ENCODE data around the gene CNRIP1. TPM values are rescaled to one million over a fixed set of nuclear protein-coding genes. Genes with fewer than 3 reads are reported as not detected.

The CNRIP1 gene
- total RNA-seq, 1 donor from 2014 or later: 43.2 TPM

- H3K4me3 ChIP-seq: no peak overlapping the region
- H3K4me1 ChIP-seq: no peaks in the 10 kb centered on the region
- no peaks in the 10 kb centered on the region for H3K9me3 ChIP-seq
- no peak overlapping the region for H3K27ac ChIP-seq
- H3K36me3 ChIP-seq: no peaks in the 10 kb centered on the region
- no peak for DNase-seq (ENCODE audit: extremely low spot score in 2 of 2)
- no peak for TF ChIP-seq POLR2A (IDR thresholded peaks at IDR 0.05)
- TF ChIP-seq, protein P1, sequence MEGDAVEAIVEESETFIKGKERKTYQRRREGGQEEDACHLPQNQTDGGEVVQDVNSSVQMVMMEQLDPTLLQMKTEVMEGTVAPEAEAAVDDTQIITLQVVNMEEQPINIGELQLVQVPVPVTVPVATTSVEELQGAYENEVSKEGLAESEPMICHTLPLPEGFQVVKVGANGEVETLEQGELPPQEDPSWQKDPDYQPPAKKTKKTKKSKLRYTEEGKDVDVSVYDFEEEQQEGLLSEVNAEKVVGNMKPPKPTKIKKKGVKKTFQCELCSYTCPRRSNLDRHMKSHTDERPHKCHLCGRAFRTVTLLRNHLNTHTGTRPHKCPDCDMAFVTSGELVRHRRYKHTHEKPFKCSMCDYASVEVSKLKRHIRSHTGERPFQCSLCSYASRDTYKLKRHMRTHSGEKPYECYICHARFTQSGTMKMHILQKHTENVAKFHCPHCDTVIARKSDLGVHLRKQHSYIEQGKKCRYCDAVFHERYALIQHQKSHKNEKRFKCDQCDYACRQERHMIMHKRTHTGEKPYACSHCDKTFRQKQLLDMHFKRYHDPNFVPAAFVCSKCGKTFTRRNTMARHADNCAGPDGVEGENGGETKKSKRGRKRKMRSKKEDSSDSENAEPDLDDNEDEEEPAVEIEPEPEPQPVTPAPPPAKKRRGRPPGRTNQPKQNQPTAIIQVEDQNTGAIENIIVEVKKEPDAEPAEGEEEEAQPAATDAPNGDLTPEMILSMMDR (IDR thresholded peaks at IDR 0.05): no peak
- TF ChIP-seq POLR2AphosphoS5 (IDR thresholded peaks at IDR 0.05; ENCODE audit: insufficient read depth in 1 of 2, low read depth in 1 of 2): no peak
- intact Hi-C loops (cut with DNase I): no loop called here
- no peaks in the 10 kb centered on the region for H3K27me3 ChIP-seq
Observed at GRCh38 chr2:68341583-68341982, 21.8 kb upstream of the CNRIP1 start.

GRCh38 chr2:68341062-68341329, 21.2 kb upstream of the CNRIP1 start:
- H3K4me3 ChIP-seq: no peak overlapping the region
- H3K9me3 ChIP-seq: no peaks in the 10 kb centered on the region
- no peak for DNase-seq (ENCODE audit: extremely low spot score in 2 of 2)
- H3K27me3 ChIP-seq: no peaks in the 10 kb centered on the region
- intact Hi-C loops (cut with DNase I): no loop called here
- no peak overlapping the region for H3K27ac ChIP-seq
- H3K36me3 ChIP-seq: no peaks in the 10 kb centered on the region
- no peaks in the 10 kb centered on the region for H3K4me1 ChIP-seq
- TF ChIP-seq POLR2AphosphoS5 (IDR thresholded peaks at IDR 0.05; ENCODE audit: insufficient read depth in 1 of 2, low read depth in 1 of 2) (no peak), POLR2A (IDR thresholded peaks at IDR 0.05) (no peak)
- TF ChIP-seq, protein P1 (IDR thresholded peaks at IDR 0.05): no peak

GRCh38 chr2:68340226-68341061, 20.7 kb upstream of the CNRIP1 start:
- TF ChIP-seq, protein P1 (IDR thresholded peaks at IDR 0.05): no peak
- TF ChIP-seq POLR2A (IDR thresholded peaks at IDR 0.05): no peak
- no peak for TF ChIP-seq POLR2AphosphoS5 (IDR thresholded peaks at IDR 0.05; ENCODE audit: insufficient read depth in 1 of 2, low read depth in 1 of 2)
- Histone ChIP-seq H3K27me3 (no peaks in the 10 kb centered on the region), H3K36me3 (no peaks in the 10 kb centered on the region), H3K27ac (no peak overlapping the region), H3K9me3 (no peaks in the 10 kb centered on the region), H3K4me3 (no peak overlapping the region), H3K4me1 (no peaks in the 10 kb centered on the region)
- no peak for DNase-seq (ENCODE audit: extremely low spot score in 2 of 2)
- intact Hi-C loops (cut with DNase I): no loop called here

GRCh38 chr2:68336192-68336591, 16.4 kb upstream of the CNRIP1 start:
- intact Hi-C loops (cut with DNase I): no loop called here
- H3K27ac ChIP-seq: no peak overlapping the region
- no peaks in the 10 kb centered on the region for H3K27me3 ChIP-seq
- no peak for DNase-seq (ENCODE audit: extremely low spot score in 2 of 2)
- no peak overlapping the region for H3K4me3 ChIP-seq
- no peaks in the 10 kb centered on the region for H3K9me3 ChIP-seq
- H3K4me1 ChIP-seq: no peaks in the 10 kb centered on the region
- no peaks in the 10 kb centered on the region for H3K36me3 ChIP-seq
- TF ChIP-seq POLR2AphosphoS5 (IDR thresholded peaks at IDR 0.05; ENCODE audit: insufficient read depth in 1 of 2, low read depth in 1 of 2) (no peak), POLR2A (IDR thresholded peaks at IDR 0.05) (no peak)
- TF ChIP-seq, protein P1 (IDR thresholded peaks at IDR 0.05): no peak

DNA sequence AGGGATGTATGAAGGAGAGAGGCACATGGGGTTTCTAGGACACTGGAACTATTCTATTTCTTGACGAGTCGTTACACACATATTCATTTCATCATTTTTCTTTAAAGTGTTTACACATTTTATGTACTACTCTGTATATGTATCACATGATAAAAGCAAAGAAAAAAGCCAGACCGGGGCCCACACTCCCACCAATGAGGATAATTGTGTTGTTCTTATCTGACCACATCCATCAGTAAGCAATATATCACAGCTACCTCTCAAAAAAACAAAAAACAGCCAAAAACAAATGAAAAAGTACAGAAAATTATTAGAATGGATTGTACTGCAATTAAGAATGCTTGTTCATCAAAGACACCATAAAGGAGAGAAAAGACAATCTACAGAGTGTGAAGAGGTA, 14.2 kb upstream of the CNRIP1 start:
- DNase-seq (ENCODE audit: extremely low spot score in 2 of 2): no peak
- no peaks in the 10 kb centered on the region for H3K4me1 ChIP-seq
- TF ChIP-seq, protein P1 (IDR thresholded peaks at IDR 0.05): no peak
- no peak for TF ChIP-seq POLR2AphosphoS5 (IDR thresholded peaks at IDR 0.05; ENCODE audit: insufficient read depth in 1 of 2, low read depth in 1 of 2)
- no peak for TF ChIP-seq POLR2A (IDR thresholded peaks at IDR 0.05)
- intact Hi-C loops (cut with DNase I): no loop called here
- H3K9me3 ChIP-seq: no peaks in the 10 kb centered on the region
- H3K4me3 ChIP-seq: no peak overlapping the region
- H3K27me3 ChIP-seq: no peaks in the 10 kb centered on the region
- H3K27ac ChIP-seq: no peak overlapping the region
- H3K36me3 ChIP-seq: no peaks in the 10 kb centered on the region

Measured in vagina (tissue), 2 donors.